Left lung (tissue), 10 donors: ENCODE measurements around the gene MAP4K3. TPM values are rescaled to one million over a fixed set of nuclear protein-coding genes. Genes with fewer than 3 reads are reported as not detected.

ENCODE experiments used
- ATAC-seq: fragments of 200-7000 bp; cut with Tn5 transposase; one replicate; pipeline ENCODE4 v1.9.1; 2020; ENCODE audit warnings: moderate library complexity
- DNase-seq, 4 donors: peaks; one replicate each; pipeline ENCODE4 v3.0.0-alpha.2; 2013 to 2020
- H3K27ac ChIP-seq, 2 donors: fragments of 200-600 bp; sonication (generic) in 1 of 2; one replicate each; pipeline versions ENCODE4 v1.5.0 to v1.8.0; 2020 to 2021
- H3K27me3 ChIP-seq, 2 donors: fragments of 200-600 bp; sonication (generic) in 1 of 2; one replicate each; pipeline versions ENCODE4 v1.5.0 to v1.8.0; 2020 to 2021
- H3K36me3 ChIP-seq, 2 donors: fragments of 200-600 bp; sonication (generic) in 1 of 2; one replicate each; pipeline versions ENCODE4 v1.5.0 to v1.8.0; 2020 to 2021
- H3K4me1 ChIP-seq, 2 donors: fragments of 200-600 bp; one replicate each; pipeline ENCODE4 v1.8.0; 2021
- H3K4me3 ChIP-seq, 2 donors: fragments of 200-600 bp; sonication (generic) in 1 of 2; one replicate each; pipeline versions ENCODE4 v1.5.0 to v1.8.0; 2020 to 2021; ENCODE audit warnings: mild to moderate bottlenecking in 1 of 2
- H3K9me3 ChIP-seq, 2 donors: fragments of 200-600 bp; sonication (generic) in 1 of 2; one replicate each; pipeline versions ENCODE4 v1.5.0 to v1.8.0; 2020 to 2021
- CTCF ChIP-seq, 2 donors: fragments of 200-600 bp; sonication (generic) in 1 of 2; IDR thresholded peaks; one replicate each; pipeline versions ENCODE4 v1.5.0 to v1.8.0; 2021; ENCODE audit warnings: antibody characterized with exemption in 2 of 2
- intact Hi-C, 2 donors: fragments of 100-400 bp; cut with DNase I; formaldehyde crosslinking; loops; one replicate each; pipeline versions ENCODE4 v1.11.2 to v1.14.2; 2022
- polyA plus RNA-seq, 6 donors: library from polyadenylated mRNA; unstranded; fragments of 120-200 nt; gene quantifications; one replicate each; pipeline ENCODE4 v1.2.1, GENCODE V29; 2013; ENCODE audit not compliant: insufficient read length in 6 of 6
- total RNA-seq, 2 donors: library from RNA; stranded (reverse); fragmentation: NEBNext Ultra II Directional; extraction: Animal tissue kit (Norgen Biotek cat#: 25700); gene quantifications; one replicate each; pipeline ENCODE4 v1.2.1, GENCODE V29; 2021
- donor health status: DM: no; HTN: yes; CAD: no.
- donor health status: DM: no; HTN: no; CAD: no.

The MAP4K3 gene
- total and polyA plus RNA-seq, 8 donors, result 26.0 to 74.5 (median 61.4) TPM

GRCh38 chr2:39220136-39220535 lies 216.9 kb downstream of the MAP4K3 start:
- H3K4me1 ChIP-seq, result no peaks in the 10 kb centered on the region
- H3K4me3 ChIP-seq, result no peak overlapping the region
- no peak for DNase-seq
- H3K27ac ChIP-seq, result no peak overlapping the region
- no peaks in the 10 kb centered on the region for H3K27me3 ChIP-seq
- intact Hi-C loops, result no loop called here
- H3K9me3 ChIP-seq, result no peaks in the 10 kb centered on the region
- H3K36me3 ChIP-seq, result no peaks in the 10 kb centered on the region
- ATAC-seq, result no peak
- TF ChIP-seq CTCF (IDR thresholded peaks at IDR 0.05), result no peak

GRCh38 chr2:39218391-39218790 lies 218.7 kb downstream of the MAP4K3 start:
- H3K9me3 ChIP-seq, result no peaks in the 10 kb centered on the region
- TF ChIP-seq CTCF (IDR thresholded peaks at IDR 0.05), result no peak
- ATAC-seq, result no peak

DNA sequence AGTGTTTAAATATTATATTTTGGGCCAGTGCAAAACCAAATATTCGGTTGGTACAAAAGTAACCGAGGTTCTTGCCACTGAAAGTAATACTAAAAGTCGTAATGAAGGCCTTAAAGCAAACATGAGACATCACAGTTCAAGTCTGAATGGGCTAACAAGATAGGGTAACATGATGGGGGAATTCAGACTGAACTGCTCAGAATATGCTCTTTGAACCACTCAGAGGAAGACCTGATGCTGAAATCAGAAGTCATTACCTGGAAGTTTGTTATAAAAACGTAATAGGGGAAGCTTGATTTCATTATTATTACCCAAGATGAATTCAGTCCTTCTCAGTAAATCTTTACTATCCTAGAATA lies 219.9 kb downstream of the MAP4K3 start:
- no peaks in the 10 kb centered on the region for H3K27me3 ChIP-seq
- no peaks in the 10 kb centered on the region for H3K4me1 ChIP-seq
- DNase-seq (no peak), ATAC-seq (no peak)
- TF ChIP-seq CTCF (IDR thresholded peaks at IDR 0.05), result no peak
- intact Hi-C loops, result no loop called here
- no peak overlapping the region for H3K4me3 ChIP-seq
- H3K36me3 ChIP-seq, result no peaks in the 10 kb centered on the region
- H3K9me3 ChIP-seq, result no peaks in the 10 kb centered on the region
- H3K27ac ChIP-seq, result no peak overlapping the region

More at GRCh38 chr2:39218391-39218790, 218.7 kb downstream of the MAP4K3 start:
- Histone ChIP-seq H3K4me3 (no peak overlapping the region), H3K27me3 (no peaks in the 10 kb centered on the region), H3K4me1 (no peaks in the 10 kb centered on the region), H3K27ac (no peak overlapping the region), H3K36me3 (no peaks in the 10 kb centered on the region)
- DNase-seq, result no peak
- intact Hi-C loops, result no loop called here

DNA sequence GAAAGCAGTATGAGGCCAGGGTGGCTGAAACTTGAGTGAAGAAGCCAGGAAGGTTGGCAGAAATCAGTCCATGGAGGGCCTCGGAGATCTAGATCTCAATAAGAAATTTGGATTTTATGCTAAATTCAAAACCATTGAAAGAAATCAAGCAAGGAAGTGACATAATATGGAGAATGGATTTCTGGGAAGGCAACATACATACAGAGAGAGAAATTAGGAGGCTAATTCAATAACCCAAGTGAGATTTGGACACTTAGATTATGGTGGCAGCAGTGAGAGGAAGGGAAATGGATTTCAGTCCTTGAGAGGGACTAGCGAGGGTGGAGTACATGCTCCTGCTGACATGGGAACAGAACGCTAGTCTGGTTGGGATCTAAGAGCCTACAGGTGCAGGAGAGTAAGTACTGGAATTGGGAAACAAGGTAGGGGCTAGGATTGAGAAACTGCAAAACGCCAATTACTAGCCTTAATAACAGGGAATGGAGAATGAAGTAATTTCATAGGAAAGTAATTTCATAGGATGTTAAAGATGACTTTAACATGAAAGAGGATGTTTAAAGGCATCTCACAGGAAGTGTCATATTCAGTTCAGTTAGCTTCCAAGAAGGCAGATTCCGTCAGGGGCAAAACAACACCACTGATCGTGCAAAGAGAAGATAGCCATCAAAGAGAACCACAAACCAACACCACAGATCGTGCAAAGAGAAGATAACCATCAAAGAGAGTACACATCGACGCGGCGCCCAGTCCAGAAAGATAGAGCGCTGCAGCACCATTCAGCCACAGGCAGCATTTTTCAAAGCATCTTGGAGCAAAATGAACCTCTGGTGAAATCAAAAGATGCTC lies 220.5 kb downstream of the MAP4K3 start:
- Histone ChIP-seq H3K36me3 (no peaks in the 10 kb centered on the region), H3K4me3 (no peak overlapping the region), H3K27ac (no peak overlapping the region), H3K4me1 (no peaks in the 10 kb centered on the region), H3K27me3 (no peaks in the 10 kb centered on the region), H3K9me3 (no peaks in the 10 kb centered on the region)
- TF ChIP-seq CTCF (IDR thresholded peaks at IDR 0.05), result no peak
- no peak for ATAC-seq
- intact Hi-C loops, result no loop called here
- DNase-seq, result no peak

GRCh38 chr2:39215545-39215944 lies 221.5 kb downstream of the MAP4K3 start:
- intact Hi-C loops, result no loop called here
- Histone ChIP-seq H3K27ac (no peak overlapping the region), H3K4me1 (no peaks in the 10 kb centered on the region), H3K4me3 (no peak overlapping the region), H3K36me3 (no peaks in the 10 kb centered on the region), H3K27me3 (no peaks in the 10 kb centered on the region), H3K9me3 (no peaks in the 10 kb centered on the region)
- TF ChIP-seq CTCF (IDR thresholded peaks at IDR 0.05), result no peak
- no peak for ATAC-seq
- DNase-seq, result no peak
